K562 (cell line): ENCODE measurements around the gene ULBP1. TPM values are rescaled to one million over a fixed set of nuclear protein-coding genes. Genes with fewer than 3 reads are reported as not detected.
A peak's percentile ranks its signal among the peaks of the same experiment; 100 is the strongest.

ENCODE experiments used
- BDP1 ChIP-seq: IDR thresholded peaks from 3 replicates; pipeline ENCODE4 v1.6.1; 2011; ENCODE audit not compliant: insufficient read length, insufficient read depth
- BRD4 ChIP-seq: fragments of 200-600 bp; sonication (generic); IDR thresholded peaks from 2 replicates; pipeline ENCODE4 v1.6.1; 2017; ENCODE audit warnings: inconsistent platforms
- CXXC5 ChIP-seq: fragments of 250-450 bp; sonication (Bioruptor Pico); IDR thresholded peaks from 2 replicates; pipeline ENCODE4 v1.8.0; 2022; ENCODE audit warnings: inconsistent platforms, mild to moderate bottlenecking, moderate library complexity
- EP300 ChIP-seq: IDR thresholded peaks from 2 replicates; pipeline ENCODE4 v1.6.1; 2012; ENCODE audit warnings: low read length, improper control_type of control experiment
- EZH2 ChIP-seq: IDR thresholded peaks from 2 replicates; pipeline ENCODE4 v1.6.1; 2012; ENCODE audit warnings: low read depth, mild to moderate bottlenecking, inconsistent platforms, low read length, borderline replicate concordance
- MEF2A ChIP-seq: IDR thresholded peaks from 2 replicates; pipeline ENCODE4 v1.6.1; 2011; ENCODE audit warnings: low read depth, mild to moderate bottlenecking, low read length, moderate library complexity; ENCODE audit not compliant: control insufficient read depth
- NCOA1 ChIP-seq: fragments of 450-650 bp; IDR thresholded peaks from 2 replicates; pipeline ENCODE4 v1.6.1; 2016; ENCODE audit warnings: low read depth
- NFATC3 ChIP-seq: fragments of 450-650 bp; IDR thresholded peaks from 2 replicates; pipeline ENCODE4 v1.6.1; 2017; ENCODE audit warnings: mild to moderate bottlenecking
- NFIC ChIP-seq: fragments of 450-650 bp; IDR thresholded peaks from 2 replicates; pipeline ENCODE4 v1.6.1; 2017; ENCODE audit warnings: mild to moderate bottlenecking, inconsistent platforms
- PTBP1 ChIP-seq: fragments of 200-400 bp; formaldehyde crosslinking; IDR thresholded peaks from 2 replicates; pipeline ENCODE4 v1.6.1; 2017; ENCODE audit warnings: low read depth, low read length
- SMARCA4 ChIP-seq: fragments of 450-650 bp; IDR thresholded peaks from 2 replicates; pipeline ENCODE4 v1.6.1; 2016
- TAF9B ChIP-seq: fragments of 450-650 bp; IDR thresholded peaks from 2 replicates; pipeline ENCODE4 v1.6.1; 2018; ENCODE audit warnings: mild to moderate bottlenecking; ENCODE audit not compliant: partially characterized antibody
- YY1 ChIP-seq, 3 experiments: IDR thresholded peaks; 2 replicates each; pipeline ENCODE4 v1.6.1; 2011; ENCODE audit warnings: low read length in 2 of 3, mild to moderate bottlenecking in 2 of 3, moderate library complexity in 2 of 3, borderline replicate concordance in 1 of 3, control low read depth in 1 of 3, low read depth in 1 of 3; ENCODE audit not compliant: insufficient read depth in 3 of 3, insufficient replicate concordance in 2 of 3, control insufficient read depth in 1 of 3, insufficient read length in 1 of 3; ENCODE audit errors: extremely low read depth in 1 of 3
- ZKSCAN8 ChIP-seq: fragments of 200-800 bp; sonication (Bioruptor generic); IDR thresholded peaks from 2 replicates; pipeline ENCODE4 v1.6.1; 2016; ENCODE audit warnings: missing genetic modification characterization, missing compliant biosample characterization
- ZNF146 ChIP-seq: IDR thresholded peaks from one replicate; pipeline ENCODE4 v1.6.1; 2018; ENCODE audit warnings: missing compliant biosample characterization; ENCODE audit not compliant: unreplicated experiment
- ZNF76 ChIP-seq: fragments of 250-450 bp; sonication (Bioruptor Pico); IDR thresholded peaks from 2 replicates; pipeline ENCODE4 v1.4.0; 2020; ENCODE audit warnings: mild to moderate bottlenecking, moderate library complexity, borderline replicate concordance
- ZNF79 ChIP-seq: fragments of 250-450 bp; sonication (Bioruptor Pico); IDR thresholded peaks from 2 replicates; pipeline ENCODE4 v1.4.0; 2020; ENCODE audit warnings: low read depth, mild to moderate bottlenecking, moderate library complexity
- polyA plus RNA-seq, 8 experiments: library from polyadenylated mRNA; depleted of rRNA in 4 of 8; stranded (reverse) in 5 of 8; unstranded in 3 of 8; fragments of >200 nt; fragmentation: Nextera tagmentation in 2 of 8; fragmentation: Illumina TruSeq in 1 of 8; extraction: Ambion mirVana in 2 of 8; extraction: Trizol in 1 of 8; gene quantifications; 2 replicates each; pipeline versions ENCODE4 v1.2.1 to v1.2.3, GENCODE V29; 2011 to 2014; ENCODE audit warnings: inconsistent platforms in 1 of 8, missing spikeins in 1 of 8
- total RNA-seq, 7 experiments: library from RNA; depleted of rRNA in 6 of 7; stranded (reverse); fragments of >200 nt in 6 of 7; fragmentation: Illumina TruSeq in 2 of 7; extraction: Trizol in 2 of 7; gene quantifications; 2 replicates each; pipeline versions ENCODE4 v1.2.1 to v1.2.3, GENCODE V29; 2011 to 2021; ENCODE audit warnings: low replicate concordance in 1 of 7
- TF ChIP-seq, protein P1 (sequence below): fragments of 450-650 bp; IDR thresholded peaks from 2 replicates; pipeline ENCODE4 v1.6.1; 2016; ENCODE audit warnings: low read depth
- TF ChIP-seq, protein P2 (sequence below): IDR thresholded peaks from 2 replicates; pipeline ENCODE4 v1.6.1; 2012; ENCODE audit warnings: low read depth, low read length, improper control_type of control experiment, borderline replicate concordance

ULBP1 gene
- total and polyA plus RNA-seq, 9 of the 15 experiments (the other 6 are each of a cell fraction or from before 2014, with no cell fraction given) = 0.33 to 6.0 (median 2.5) TPM

DNA sequence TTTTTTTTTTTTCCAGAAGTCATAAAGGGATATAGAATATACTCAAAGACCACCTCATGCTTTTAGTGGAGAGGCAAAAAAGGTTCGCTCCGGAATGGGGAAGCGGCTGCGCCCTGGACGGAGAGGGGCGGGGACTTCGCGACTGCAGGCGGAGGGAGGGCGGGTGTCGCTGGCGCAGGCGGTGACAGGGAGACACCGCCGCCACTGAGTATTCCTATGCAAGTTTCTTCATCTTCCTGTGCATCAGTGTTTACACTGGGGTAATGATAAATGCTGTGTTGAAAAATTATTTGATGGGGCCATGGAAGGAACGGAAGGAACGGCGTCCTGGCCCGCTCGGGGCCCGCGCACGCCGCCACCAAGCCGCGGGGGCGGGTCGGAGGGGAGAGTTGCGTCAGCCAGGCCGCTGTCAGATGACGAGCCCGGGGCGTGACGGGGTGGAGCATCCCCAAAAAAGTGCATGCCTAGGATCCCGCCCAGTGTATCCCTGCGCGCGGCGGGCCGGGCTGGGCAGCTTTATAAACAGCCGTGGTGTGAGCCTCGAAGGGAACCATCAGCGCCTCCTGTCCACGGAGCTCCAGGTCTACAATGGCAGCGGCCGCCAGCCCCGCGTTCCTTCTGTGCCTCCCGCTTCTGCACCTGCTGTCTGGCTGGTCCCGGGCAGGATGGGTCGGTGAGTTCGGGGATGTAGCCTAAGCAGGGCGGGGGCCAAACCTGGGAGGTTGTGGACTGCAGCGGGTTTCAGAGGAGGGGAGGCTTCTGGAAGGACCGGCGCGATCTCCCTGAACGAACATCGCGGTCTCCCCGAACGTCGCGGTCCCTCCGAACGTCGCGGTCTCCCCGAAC is at the start of gene ULBP1 (continued):
- TF ChIP-seq ZNF146 (CRISPR knock-in tag) (no peak), ZNF79 (CRISPR knock-in tag) (no peak), CXXC5 (CRISPR knock-in tag) (peak; percentile 94), ZKSCAN8 (CRISPR knock-in tag) (no peak), EZH2 (no peak), EP300 (peak; percentile 42; the same call in 1 of the 2 replicates), PTBP1 (no peak), MEF2A (no peak), SMARCA4 (no peak; the same call in 1 of the 2 replicates), YY1 (IDR thresholded peaks at IDR 0.05; ENCODE audit: borderline replicate concordance in 1 of 3, control insufficient read depth in 1 of 3, extremely low read depth in 1 of 3, insufficient read depth in 3 of 3, insufficient read length in 1 of 3, insufficient replicate concordance in 2 of 3, low read depth in 1 of 3, low read length in 2 of 3) (peak in 1 of 3 experiments; percentile 65), BDP1 (no peak), ZNF76 (no peak), TAF9B (peak; percentile 33), NFIC (no peak), NFATC3 (no peak), BRD4 (peak; percentile 73; the same call in 1 of the 2 replicates), NCOA1 (peak; percentile 58; the same call in 1 of the 2 replicates)
- TF ChIP-seq, protein P1, sequence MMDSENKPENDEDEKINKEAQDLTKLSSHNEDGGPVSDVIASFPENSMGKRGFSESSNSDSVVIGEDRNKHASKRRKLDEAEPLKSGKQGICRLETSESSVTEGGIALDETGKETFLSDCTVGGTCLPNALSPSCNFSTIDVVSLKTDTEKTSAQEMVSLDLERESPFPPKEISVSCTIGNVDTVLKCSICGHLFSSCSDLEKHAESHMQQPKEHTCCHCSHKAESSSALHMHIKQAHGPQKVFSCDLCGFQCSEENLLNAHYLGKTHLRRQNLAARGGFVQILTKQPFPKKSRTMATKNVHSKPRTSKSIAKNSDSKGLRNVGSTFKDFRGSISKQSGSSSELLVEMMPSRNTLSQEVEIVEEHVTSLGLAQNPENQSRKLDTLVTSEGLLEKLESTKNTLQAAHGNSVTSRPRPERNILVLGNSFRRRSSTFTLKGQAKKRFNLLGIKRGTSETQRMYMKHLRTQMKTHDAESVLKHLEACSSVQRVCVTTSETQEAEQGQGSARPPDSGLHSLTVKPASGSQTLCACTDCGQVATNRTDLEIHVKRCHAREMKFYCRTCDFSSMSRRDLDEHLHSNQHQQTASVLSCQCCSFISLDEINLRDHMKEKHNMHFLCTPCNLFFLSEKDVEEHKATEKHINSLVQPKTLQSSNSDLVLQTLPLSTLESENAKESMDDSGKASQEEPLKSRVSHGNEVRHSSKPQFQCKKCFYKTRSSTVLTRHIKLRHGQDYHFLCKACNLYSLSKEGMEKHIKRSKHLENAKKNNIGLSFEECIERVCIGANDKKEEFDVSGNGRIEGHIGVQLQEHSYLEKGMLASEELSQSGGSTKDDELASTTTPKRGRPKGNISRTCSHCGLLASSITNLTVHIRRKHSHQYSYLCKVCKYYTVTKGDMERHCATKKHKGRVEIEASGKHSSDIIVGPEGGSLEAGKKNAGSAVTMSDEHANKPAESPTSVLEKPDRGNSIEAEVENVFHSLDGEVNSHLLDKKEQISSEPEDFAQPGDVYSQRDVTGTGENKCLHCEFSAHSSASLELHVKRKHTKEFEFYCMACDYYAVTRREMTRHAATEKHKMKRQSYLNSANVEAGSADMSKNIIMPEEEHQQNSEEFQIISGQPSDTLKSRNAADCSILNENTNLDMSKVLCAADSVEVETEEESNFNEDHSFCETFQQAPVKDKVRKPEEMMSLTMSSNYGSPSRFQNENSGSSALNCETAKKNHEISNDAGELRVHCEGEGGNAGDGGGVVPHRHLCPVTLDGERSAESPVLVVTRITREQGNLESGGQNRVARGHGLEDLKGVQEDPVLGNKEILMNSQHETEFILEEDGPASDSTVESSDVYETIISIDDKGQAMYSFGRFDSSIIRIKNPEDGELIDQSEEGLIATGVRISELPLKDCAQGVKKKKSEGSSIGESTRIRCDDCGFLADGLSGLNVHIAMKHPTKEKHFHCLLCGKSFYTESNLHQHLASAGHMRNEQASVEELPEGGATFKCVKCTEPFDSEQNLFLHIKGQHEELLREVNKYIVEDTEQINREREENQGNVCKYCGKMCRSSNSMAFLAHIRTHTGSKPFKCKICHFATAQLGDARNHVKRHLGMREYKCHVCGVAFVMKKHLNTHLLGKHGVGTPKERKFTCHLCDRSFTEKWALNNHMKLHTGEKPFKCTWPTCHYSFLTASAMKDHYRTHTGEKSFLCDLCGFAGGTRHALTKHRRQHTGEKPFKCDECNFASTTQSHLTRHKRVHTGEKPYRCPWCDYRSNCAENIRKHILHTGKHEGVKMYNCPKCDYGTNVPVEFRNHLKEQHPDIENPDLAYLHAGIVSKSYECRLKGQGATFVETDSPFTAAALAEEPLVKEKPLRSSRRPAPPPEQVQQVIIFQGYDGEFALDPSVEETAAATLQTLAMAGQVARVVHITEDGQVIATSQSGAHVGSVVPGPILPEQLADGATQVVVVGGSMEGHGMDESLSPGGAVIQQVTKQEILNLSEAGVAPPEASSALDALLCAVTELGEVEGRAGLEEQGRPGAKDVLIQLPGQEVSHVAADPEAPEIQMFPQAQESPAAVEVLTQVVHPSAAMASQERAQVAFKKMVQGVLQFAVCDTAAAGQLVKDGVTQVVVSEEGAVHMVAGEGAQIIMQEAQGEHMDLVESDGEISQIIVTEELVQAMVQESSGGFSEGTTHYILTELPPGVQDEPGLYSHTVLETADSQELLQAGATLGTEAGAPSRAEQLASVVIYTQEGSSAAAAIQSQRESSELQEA = no peak
- TF ChIP-seq, protein P2, sequence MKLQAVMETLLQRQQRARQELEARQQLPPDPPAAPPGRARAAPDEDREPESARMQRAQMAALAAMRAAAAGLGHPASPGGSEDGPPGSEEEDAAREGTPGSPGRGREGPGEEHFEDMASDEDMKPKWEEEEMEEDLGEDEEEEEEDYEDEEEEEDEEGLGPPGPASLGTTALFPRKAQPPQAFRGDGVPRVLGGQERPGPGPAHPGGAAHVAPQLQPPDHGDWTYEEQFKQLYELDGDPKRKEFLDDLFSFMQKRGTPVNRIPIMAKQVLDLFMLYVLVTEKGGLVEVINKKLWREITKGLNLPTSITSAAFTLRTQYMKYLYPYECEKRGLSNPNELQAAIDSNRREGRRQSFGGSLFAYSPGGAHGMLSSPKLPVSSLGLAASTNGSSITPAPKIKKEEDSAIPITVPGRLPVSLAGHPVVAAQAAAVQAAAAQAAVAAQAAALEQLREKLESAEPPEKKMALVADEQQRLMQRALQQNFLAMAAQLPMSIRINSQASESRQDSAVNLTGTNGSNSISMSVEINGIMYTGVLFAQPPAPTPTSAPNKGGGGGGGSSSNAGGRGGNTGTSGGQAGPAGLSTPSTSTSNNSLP = no peak
